IMR-90 (cell line): ENCODE data around the gene KBTBD12. TPM values are rescaled to one million over a fixed set of nuclear protein-coding genes. Genes with fewer than 3 reads are reported as not detected.

Experiments used
- ATAC-seq: fragments of 200-7000 bp; cut with Tn5 transposase; 2 replicates; pipeline ENCODE4 v1.9.1; 2020; ENCODE audit warnings: low read depth, mild to moderate bottlenecking, moderate library complexity
- BruUV-seq: library from RNA; stranded (reverse); fragments of 400-500 nt; replicated peaks from 2 replicates; lab custom pipeline; 2021; lab: Mats Ljungman, UMichigan
- CTCF ChIA-PET: fragments of 300-600 bp; formaldehyde crosslinking; extraction: SDS; loops from one replicate; lab custom pipeline; 2021; ENCODE audit warnings: antibody characterized with exemption; lab: Yijun Ruan, JAX
- POLR2A ChIA-PET: fragments of 300-600 bp; sonication (Branson Sonifier 250); formaldehyde crosslinking; loops from one replicate; lab custom pipeline; 2022; ENCODE audit warnings: antibody characterized with exemption; ENCODE audit not compliant: unreplicated experiment; lab: Charles Lee
- DNase-seq: peaks from one replicate; pipeline ENCODE4 v3.0.0; 2013
- H2AFZ ChIP-seq: replicated peaks from 2 replicates; pipeline ENCODE3; 2013; ENCODE audit warnings: low read length, mild to moderate bottlenecking; ENCODE audit not compliant: poor library complexity
- H2AK5ac ChIP-seq: 2 replicates; pipeline ENCODE4 v1.6.1; 2013; ENCODE audit warnings: low read depth, low read length, inconsistent platforms
- H2AK9ac ChIP-seq: replicated peaks from 2 replicates; pipeline ENCODE3; 2013; ENCODE audit warnings: mild to moderate bottlenecking, low read depth, low read length, moderate library complexity; ENCODE audit not compliant: poor library complexity
- H2BK120ac ChIP-seq: 2 replicates; pipeline ENCODE4 v1.6.1; 2013; ENCODE audit warnings: low read depth, low read length, inconsistent platforms
- H2BK15ac ChIP-seq: 3 replicates; pipeline ENCODE4 v1.6.1; 2013; ENCODE audit warnings: low read depth, low read length, inconsistent platforms
- H2BK20ac ChIP-seq: 2 replicates; pipeline ENCODE4 v1.6.1; 2013; ENCODE audit warnings: low read depth, mild to moderate bottlenecking, inconsistent platforms, low read length, moderate library complexity
- H2BK5ac ChIP-seq: 2 replicates; pipeline ENCODE4 v1.6.1; 2013; ENCODE audit warnings: mild to moderate bottlenecking, low read depth, low read length, inconsistent platforms; ENCODE audit not compliant: poor library complexity, severe bottlenecking
- H3K14ac ChIP-seq: replicated peaks from 2 replicates; pipeline ENCODE4 v1.6.1; 2013; ENCODE audit warnings: low read depth, low read length, inconsistent platforms
- H3K18ac ChIP-seq: 2 replicates; pipeline ENCODE4 v1.6.1; 2013; ENCODE audit warnings: low read depth, low read length, control low read depth
- H3K23ac ChIP-seq: 2 replicates; pipeline ENCODE4 v1.6.1; 2013; ENCODE audit warnings: low read depth, low read length, inconsistent platforms
- H3K27ac ChIP-seq: 2 replicates; pipeline ENCODE4 v1.5.1; 2013; ENCODE audit warnings: mild to moderate bottlenecking, control low read depth, low read length; ENCODE audit not compliant: insufficient read depth
- H3K27me3 ChIP-seq: 2 replicates; pipeline ENCODE4 v1.6.1; 2013; ENCODE audit warnings: low read length; ENCODE audit not compliant: control insufficient read depth, insufficient read depth
- H3K36me3 ChIP-seq: 2 replicates; pipeline ENCODE4 v1.6.1; 2013; ENCODE audit warnings: low read length, mixed read lengths; ENCODE audit not compliant: control insufficient read depth, insufficient read depth
- H3K4ac ChIP-seq: 2 replicates; pipeline ENCODE4 v1.6.1; 2013; ENCODE audit warnings: low read depth, low read length, inconsistent platforms
- H3K4me1 ChIP-seq: 2 replicates; pipeline ENCODE4 v1.6.1; 2013; ENCODE audit warnings: low read length, mixed read lengths; ENCODE audit not compliant: control insufficient read depth, insufficient read depth
- H3K4me2 ChIP-seq: 2 replicates; pipeline ENCODE4 v1.6.1; 2013; ENCODE audit warnings: low read depth, mild to moderate bottlenecking, control low read depth, low read length, moderate library complexity
- H3K4me3 ChIP-seq: 2 replicates; pipeline ENCODE4 v1.5.1; 2013; ENCODE audit warnings: low read depth, mild to moderate bottlenecking, control low read depth, low read length, moderate library complexity; ENCODE audit not compliant: insufficient read depth
- H3K56ac ChIP-seq: 2 replicates; pipeline ENCODE4 v1.6.1; 2013; ENCODE audit warnings: low read length, inconsistent platforms; ENCODE audit not compliant: insufficient read depth; ENCODE audit errors: extremely low read depth
- H3K79me1 ChIP-seq, 2 experiments: 2 replicates each; pipeline ENCODE4 v1.6.1; 2013; ENCODE audit warnings: low read length in 2 of 2, inconsistent platforms in 1 of 2, low read depth in 1 of 2
- H3K9ac ChIP-seq: 2 replicates; pipeline ENCODE4 v1.6.1; 2013; ENCODE audit warnings: low read depth, low read length, control low read depth
- H3K9me1 ChIP-seq: 2 replicates; pipeline ENCODE4 v1.6.1; 2013; ENCODE audit warnings: low read length, inconsistent platforms; ENCODE audit not compliant: insufficient read depth
- H3K9me3 ChIP-seq: 2 replicates; pipeline ENCODE4 v1.6.1; 2013; ENCODE audit warnings: low read length; ENCODE audit not compliant: control insufficient read depth, insufficient read depth
- H4K20me1 ChIP-seq: 2 replicates; pipeline ENCODE4 v1.6.1; 2013; ENCODE audit warnings: low read length, inconsistent platforms; ENCODE audit not compliant: insufficient read depth
- H4K5ac ChIP-seq: 2 replicates; pipeline ENCODE4 v1.6.1; 2013; ENCODE audit warnings: mild to moderate bottlenecking, low read depth, low read length, control low read depth
- H4K8ac ChIP-seq, 2 experiments: 2 replicates each; pipeline ENCODE4 v1.6.1; 2013; ENCODE audit warnings: low read depth in 2 of 2, low read length in 2 of 2, control low read depth in 1 of 2, inconsistent platforms in 1 of 2
- H4K91ac ChIP-seq: 2 replicates; pipeline ENCODE4 v1.6.1; 2013; ENCODE audit warnings: low read depth, low read length, inconsistent platforms; ENCODE audit not compliant: insufficient read depth
- BHLHE40 ChIP-seq: fragments of 150-350 bp; IDR thresholded peaks from 2 replicates; pipeline ENCODE4 v1.6.1; 2016; ENCODE audit warnings: mild to moderate bottlenecking, low read depth, low read length
- CEBPB ChIP-seq: IDR thresholded peaks from 2 replicates; pipeline ENCODE4 v1.6.1; 2012; ENCODE audit warnings: low read depth, low read length, improper control_type of control experiment
- CHD1 ChIP-seq: IDR thresholded peaks from 2 replicates; pipeline ENCODE4 v1.6.1; 2012; ENCODE audit warnings: low read depth, low read length, improper control_type of control experiment
- FOS ChIP-seq: fragments of 150-350 bp; IDR thresholded peaks from 2 replicates; pipeline ENCODE4 v1.6.1; 2016; ENCODE audit warnings: low read depth, low read length
- MAFK ChIP-seq: IDR thresholded peaks from 2 replicates; pipeline ENCODE4 v1.6.1; 2012; ENCODE audit warnings: low read depth, low read length, improper control_type of control experiment
- MAZ ChIP-seq: IDR thresholded peaks from 2 replicates; pipeline ENCODE4 v1.6.1; 2012; ENCODE audit warnings: low read depth, mild to moderate bottlenecking, low read length, improper control_type of control experiment, moderate library complexity, borderline replicate concordance
- MXI1 ChIP-seq: IDR thresholded peaks from 2 replicates; pipeline ENCODE4 v1.6.1; 2012; ENCODE audit warnings: low read depth, mild to moderate bottlenecking, low read length, moderate library complexity, borderline replicate concordance
- NFE2L2 ChIP-seq: fragments of 150-350 bp; IDR thresholded peaks from 2 replicates; pipeline ENCODE4 v1.6.1; 2016; ENCODE audit warnings: low read depth, mild to moderate bottlenecking, low read length
- POLR2A ChIP-seq: IDR thresholded peaks from 2 replicates; pipeline ENCODE4 v1.6.1; 2012; ENCODE audit warnings: mild to moderate bottlenecking, low read depth, low read length
- RAD21 ChIP-seq: IDR thresholded peaks from 2 replicates; pipeline ENCODE4 v1.6.1; 2012; ENCODE audit warnings: low read length, improper control_type of control experiment
- RCOR1 ChIP-seq: IDR thresholded peaks from 2 replicates; pipeline ENCODE4 v1.6.1; 2012; ENCODE audit warnings: mild to moderate bottlenecking, low read length, improper control_type of control experiment; ENCODE audit not compliant: insufficient replicate concordance
- RFX5 ChIP-seq: IDR thresholded peaks from 2 replicates; pipeline ENCODE4 v1.8.0; 2012; ENCODE audit warnings: low read depth, mild to moderate bottlenecking, low read length, moderate library complexity
- SMC3 ChIP-seq: fragments of 150-350 bp; IDR thresholded peaks from 2 replicates; pipeline ENCODE4 v1.6.1; 2016; ENCODE audit warnings: low read depth, mild to moderate bottlenecking, antibody characterized with exemption, low read length, moderate library complexity
- WGBS, 2 experiments: methylation state at CpG; one replicate each; pipeline versions ENCODE4 v1.1.5 to v1.1.7; 2013; ENCODE audit warnings: missing lambda C conversion rate in 2 of 2; ENCODE audit not compliant: insufficient read length in 1 of 2; ENCODE audit errors: extremely low coverage in 2 of 2; 5-methylcytosine and 5-hydroxymethylcytosine counted together
- dilution Hi-C: fragments of 300-500 bp; cut with HindIII; formaldehyde crosslinking; loops from one replicate; pipeline ENCODE4 v1.14.3; 2018; ENCODE audit warnings: low sequenced_read_pairs; ENCODE audit not compliant: unreplicated experiment
- in situ Hi-C: fragments of 300-500 bp; cut with MboI; formaldehyde crosslinking; loops from 3 replicates; pipeline ENCODE4 v1.14.3; 2019; ENCODE audit warnings: low sequenced_read_pairs, inconsistent platforms, mixed read lengths
- intact Hi-C: fragments of 100-400 bp; cut with micrococcal nuclease; formaldehyde crosslinking; loops from 2 replicates; pipeline ENCODE4 v1.10.0; 2022
- polyA plus RNA-seq, 3 experiments: library from polyadenylated mRNA; depleted of rRNA; stranded (reverse); fragments of >200 nt; gene quantifications; 2 replicates each; pipeline ENCODE4 v1.2.3, GENCODE V29; 2012; ENCODE audit warnings: low replicate concordance in 1 of 3
- total RNA-seq: library from RNA; depleted of rRNA; stranded (reverse); fragments of >200 nt; gene quantifications from 2 replicates; pipeline ENCODE4 v1.2.3, GENCODE V29; 2012
- TF ChIP-seq, protein P1 (sequence below): fragments of 150-350 bp; IDR thresholded peaks from 2 replicates; pipeline ENCODE4 v1.6.1; 2017; ENCODE audit warnings: mild to moderate bottlenecking, antibody characterized with exemption, low read length, low read depth
- TF ChIP-seq, protein P2 (sequence below): conservative IDR thresholded peaks from 2 replicates; pipeline ENCODE4 v1.5.1; 2012; ENCODE audit warnings: mild to moderate bottlenecking, low read depth, low read length, improper control_type of control experiment
- TF ChIP-seq, protein P3 (sequence below): fragments of 150-350 bp; IDR thresholded peaks from 2 replicates; pipeline ENCODE4 v1.6.1; 2016; ENCODE audit warnings: low read depth, mild to moderate bottlenecking, low read length, moderate library complexity, borderline replicate concordance

The KBTBD12 gene
- total and polyA plus RNA-seq, 2 of the 4 experiments (the other 2 are of a cell fraction), result not detected

DNA sequence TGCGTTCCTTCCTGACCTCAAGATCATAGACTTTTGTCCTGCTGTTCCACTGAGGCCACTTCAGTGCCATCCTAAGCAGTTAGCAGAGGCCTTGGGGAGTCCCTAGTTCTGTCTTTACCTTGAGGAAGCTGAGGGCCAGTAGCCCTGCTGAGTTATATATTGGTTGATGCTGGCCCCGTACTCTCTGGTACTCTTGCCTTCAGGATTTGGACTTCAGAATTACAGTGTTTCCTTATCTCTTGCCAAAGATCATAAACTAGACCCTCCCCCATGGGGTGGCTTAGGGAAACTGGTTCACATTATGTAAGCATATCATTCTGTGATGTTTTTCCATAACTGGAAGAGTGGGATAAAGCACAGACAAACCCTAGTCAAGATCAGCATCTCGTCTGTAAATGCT is 33.2 kb downstream of the KBTBD12 start:
- POLR2A ChIA-PET, result no interaction called here
- Histone ChIP-seq H3K23ac (no peak overlapping the region), H2BK5ac (no peak overlapping the region), H3K9me1 (no peaks in the 10 kb centered on the region), H4K8ac (no peak overlapping the region), H2AK5ac (no peak overlapping the region), H3K9me3 (no peaks in the 10 kb centered on the region), H2BK15ac (no peak overlapping the region), H4K5ac (no peak overlapping the region), H3K27me3 (peaks cover 12% of the 10 kb centered on the region), H4K20me1 (no peaks in the 10 kb centered on the region), H3K14ac (no peak overlapping the region), H3K4ac (no peak overlapping the region), H3K9ac (no peak overlapping the region), H3K79me1 (no peaks in the 10 kb centered on the region), H3K36me3 (no peaks in the 10 kb centered on the region), H3K4me3 (no peak overlapping the region), H2BK120ac (no peak overlapping the region), H4K91ac (no peak overlapping the region), H3K27ac (no peak overlapping the region), H3K4me2 (no peak overlapping the region), H2BK20ac (no peak overlapping the region), H2AK9ac (no peak overlapping the region), H3K56ac (no peak overlapping the region), H3K4me1 (0 out of 2 replicates have a peak, but pooled peaks cover 1% of the 10 kb centered on the region), H2AFZ (no peak overlapping the region), H3K18ac (no peak overlapping the region)
- no CpG with 5 or more reads among the region's 3 CpGs for WGBS, 2 experiments
- DNase-seq (no peak), ATAC-seq (no peak)
- dilution Hi-C loops (no loop called here), in situ Hi-C loops (no loop called here), intact Hi-C loops (no loop called here)
- CTCF ChIA-PET, result no interaction called here
- BruUV-seq, result no TSS peak
- TF ChIP-seq SMC3 (no peak), RAD21 (no peak), FOS (no peak), BHLHE40 (no peak), MAZ (no peak), POLR2A (no peak), CHD1 (no peak), RCOR1 (no peak), CEBPB (no peak), NFE2L2 (no peak), RFX5 (no peak), MXI1 (no peak), MAFK (no peak)
- TF ChIP-seq, protein P1, sequence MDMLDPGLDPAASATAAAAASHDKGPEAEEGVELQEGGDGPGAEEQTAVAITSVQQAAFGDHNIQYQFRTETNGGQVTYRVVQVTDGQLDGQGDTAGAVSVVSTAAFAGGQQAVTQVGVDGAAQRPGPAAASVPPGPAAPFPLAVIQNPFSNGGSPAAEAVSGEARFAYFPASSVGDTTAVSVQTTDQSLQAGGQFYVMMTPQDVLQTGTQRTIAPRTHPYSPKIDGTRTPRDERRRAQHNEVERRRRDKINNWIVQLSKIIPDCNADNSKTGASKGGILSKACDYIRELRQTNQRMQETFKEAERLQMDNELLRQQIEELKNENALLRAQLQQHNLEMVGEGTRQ, result no peak
- TF ChIP-seq, protein P2, sequence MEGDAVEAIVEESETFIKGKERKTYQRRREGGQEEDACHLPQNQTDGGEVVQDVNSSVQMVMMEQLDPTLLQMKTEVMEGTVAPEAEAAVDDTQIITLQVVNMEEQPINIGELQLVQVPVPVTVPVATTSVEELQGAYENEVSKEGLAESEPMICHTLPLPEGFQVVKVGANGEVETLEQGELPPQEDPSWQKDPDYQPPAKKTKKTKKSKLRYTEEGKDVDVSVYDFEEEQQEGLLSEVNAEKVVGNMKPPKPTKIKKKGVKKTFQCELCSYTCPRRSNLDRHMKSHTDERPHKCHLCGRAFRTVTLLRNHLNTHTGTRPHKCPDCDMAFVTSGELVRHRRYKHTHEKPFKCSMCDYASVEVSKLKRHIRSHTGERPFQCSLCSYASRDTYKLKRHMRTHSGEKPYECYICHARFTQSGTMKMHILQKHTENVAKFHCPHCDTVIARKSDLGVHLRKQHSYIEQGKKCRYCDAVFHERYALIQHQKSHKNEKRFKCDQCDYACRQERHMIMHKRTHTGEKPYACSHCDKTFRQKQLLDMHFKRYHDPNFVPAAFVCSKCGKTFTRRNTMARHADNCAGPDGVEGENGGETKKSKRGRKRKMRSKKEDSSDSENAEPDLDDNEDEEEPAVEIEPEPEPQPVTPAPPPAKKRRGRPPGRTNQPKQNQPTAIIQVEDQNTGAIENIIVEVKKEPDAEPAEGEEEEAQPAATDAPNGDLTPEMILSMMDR, result no peak
- TF ChIP-seq, protein P3, sequence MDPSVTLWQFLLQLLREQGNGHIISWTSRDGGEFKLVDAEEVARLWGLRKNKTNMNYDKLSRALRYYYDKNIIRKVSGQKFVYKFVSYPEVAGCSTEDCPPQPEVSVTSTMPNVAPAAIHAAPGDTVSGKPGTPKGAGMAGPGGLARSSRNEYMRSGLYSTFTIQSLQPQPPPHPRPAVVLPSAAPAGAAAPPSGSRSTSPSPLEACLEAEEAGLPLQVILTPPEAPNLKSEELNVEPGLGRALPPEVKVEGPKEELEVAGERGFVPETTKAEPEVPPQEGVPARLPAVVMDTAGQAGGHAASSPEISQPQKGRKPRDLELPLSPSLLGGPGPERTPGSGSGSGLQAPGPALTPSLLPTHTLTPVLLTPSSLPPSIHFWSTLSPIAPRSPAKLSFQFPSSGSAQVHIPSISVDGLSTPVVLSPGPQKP, result no peak
